ENCODE data around the gene SPATA1. TPM values are rescaled to one million over a fixed set of nuclear protein-coding genes. Genes with fewer than 3 reads are reported as not detected.
"Not testable (repeated sequence)": the region's sequence is repeated elsewhere in the genome, so short reads cannot be mapped to it uniquely, and the experiment has no call there.

SPATA1 gene
- polyA plus RNA-seq, 3 donors, result 0.40 to 1.9 (median 0.43) TPM

GRCh38 chr1:84587099-84587498, 80.9 kb downstream of the SPATA1 start:
- Histone ChIP-seq H3K79me2 (ENCODE audit: insufficient read depth, low read length) (no peaks in the 10 kb centered on the region), H4K20me1 (ENCODE audit: insufficient read depth, low read length) (no peaks in the 10 kb centered on the region), H2AFZ (ENCODE audit: insufficient read depth, low read depth, low read length, poor library complexity, severe bottlenecking) (no peak overlapping the region), H3K9ac (ENCODE audit: insufficient read depth, low read length, poor library complexity, severe bottlenecking) (no peak overlapping the region), H3K27ac (ENCODE audit: low read depth in 1 of 2, low read length in 2 of 2) (no peak overlapping the region), H3K4me2 (replicated peaks; ENCODE audit: extremely low read depth, low read length, poor library complexity, severe bottlenecking) (no peak overlapping the region), H3K4me1 (ENCODE audit: control insufficient read depth in 1 of 2, insufficient read depth in 2 of 2, low read length in 2 of 2) (no peaks in the 10 kb centered on the region), H3K27me3 (ENCODE audit: control insufficient read depth in 2 of 2, insufficient read depth in 2 of 2, low read length in 2 of 2) (no peaks in the 10 kb centered on the region), H3K9me3 (replicated peaks in 1 of 2; ENCODE audit: control insufficient read depth in 1 of 2, insufficient read depth in 1 of 2, low read length in 2 of 2) (peaks cover 0 to 10% of the 10 kb centered on the region in 2 donors), H3K36me3 (replicated peaks in 1 of 2; ENCODE audit: control insufficient read depth in 1 of 2, insufficient read depth in 2 of 2, low read length in 2 of 2) (no peaks in the 10 kb centered on the region), H3K4me3 (replicated peaks in 1 of 3; ENCODE audit: low read depth in 2 of 3, low read length in 3 of 3) (no peak overlapping the region)
- intact Hi-C loops (cut with micrococcal nuclease), result no loop called here
- Mint-ChIP-seq H3K4me3 (no peak overlapping the region), H3K9me3 (peaks cover 7 to 22% (median 13%) of the 10 kb centered on the region in 7 donors), H3K27me3 (ENCODE audit: low read depth in 3 of 3) (peaks cover 0 to 2% (median 1%) of the 10 kb centered on the region in 3 donors), H3K27ac (no peak overlapping the region), H3K4me1 (no peaks in the 10 kb centered on the region), H3K36me3 (peaks cover 10 to 16% of the 10 kb centered on the region in 2 donors)
- DNase-seq, result no peak
- no peak for TF ChIP-seq CTCF (IDR thresholded peaks at IDR 0.05)
- no CpG with 5 or more reads among the region's 3 CpGs for WGBS (ENCODE audit: insufficient coverage)

- H3K27ac Mint-ChIP-seq; DNase-seq; H4K20me1 ChIP-seq (ENCODE audit: insufficient read depth, low read length); H3K9ac ChIP-seq (ENCODE audit: insufficient read depth, low read length, poor library complexity, severe bottlenecking); H3K4me2 ChIP-seq (replicated peaks; ENCODE audit: extremely low read depth, low read length, poor library complexity, severe bottlenecking); H3K27me3 ChIP-seq (ENCODE audit: control insufficient read depth in 2 of 2, insufficient read depth in 2 of 2, low read length in 2 of 2); H3K4me1 Mint-ChIP-seq; H3K36me3 Mint-ChIP-seq; H3K36me3 ChIP-seq (replicated peaks in 1 of 2; ENCODE audit: control insufficient read depth in 1 of 2, insufficient read depth in 2 of 2, low read length in 2 of 2); H3K27me3 Mint-ChIP-seq (ENCODE audit: low read depth in 3 of 3); H2AFZ ChIP-seq (ENCODE audit: insufficient read depth, low read depth, low read length, poor library complexity, severe bottlenecking); H3K4me1 ChIP-seq (ENCODE audit: control insufficient read depth in 1 of 2, insufficient read depth in 2 of 2, low read length in 2 of 2); H3K27ac ChIP-seq (ENCODE audit: low read depth in 1 of 2, low read length in 2 of 2); H3K4me3 Mint-ChIP-seq; intact Hi-C loops (cut with micrococcal nuclease); H3K4me3 ChIP-seq (replicated peaks in 1 of 3; ENCODE audit: low read depth in 2 of 3, low read length in 3 of 3); H3K9me3 ChIP-seq (replicated peaks in 1 of 2; ENCODE audit: control insufficient read depth in 1 of 2, insufficient read depth in 1 of 2, low read length in 2 of 2); H3K79me2 ChIP-seq (ENCODE audit: insufficient read depth, low read length): not testable (repeated sequence)
- peaks cover 5 to 20% (median 11%) of the 10 kb centered on the region in 7 donors for H3K9me3 Mint-ChIP-seq
- 100% methylated on average over 1 of the region's 2 CpGs for WGBS (ENCODE audit: insufficient coverage)
These were observed 88.8 kb downstream of the SPATA1 start for GRCh38 chr1:84594959-84595358.
